Measurements from ENCODE around the gene PLXND1. TPM values are rescaled to one million over a fixed set of nuclear protein-coding genes. Genes with fewer than 3 reads are reported as not detected.
"Not testable (repeated sequence)": the region's sequence is repeated elsewhere in the genome, so short reads cannot be mapped to it uniquely, and the experiment has no call there.

The PLXND1 gene, protein sequence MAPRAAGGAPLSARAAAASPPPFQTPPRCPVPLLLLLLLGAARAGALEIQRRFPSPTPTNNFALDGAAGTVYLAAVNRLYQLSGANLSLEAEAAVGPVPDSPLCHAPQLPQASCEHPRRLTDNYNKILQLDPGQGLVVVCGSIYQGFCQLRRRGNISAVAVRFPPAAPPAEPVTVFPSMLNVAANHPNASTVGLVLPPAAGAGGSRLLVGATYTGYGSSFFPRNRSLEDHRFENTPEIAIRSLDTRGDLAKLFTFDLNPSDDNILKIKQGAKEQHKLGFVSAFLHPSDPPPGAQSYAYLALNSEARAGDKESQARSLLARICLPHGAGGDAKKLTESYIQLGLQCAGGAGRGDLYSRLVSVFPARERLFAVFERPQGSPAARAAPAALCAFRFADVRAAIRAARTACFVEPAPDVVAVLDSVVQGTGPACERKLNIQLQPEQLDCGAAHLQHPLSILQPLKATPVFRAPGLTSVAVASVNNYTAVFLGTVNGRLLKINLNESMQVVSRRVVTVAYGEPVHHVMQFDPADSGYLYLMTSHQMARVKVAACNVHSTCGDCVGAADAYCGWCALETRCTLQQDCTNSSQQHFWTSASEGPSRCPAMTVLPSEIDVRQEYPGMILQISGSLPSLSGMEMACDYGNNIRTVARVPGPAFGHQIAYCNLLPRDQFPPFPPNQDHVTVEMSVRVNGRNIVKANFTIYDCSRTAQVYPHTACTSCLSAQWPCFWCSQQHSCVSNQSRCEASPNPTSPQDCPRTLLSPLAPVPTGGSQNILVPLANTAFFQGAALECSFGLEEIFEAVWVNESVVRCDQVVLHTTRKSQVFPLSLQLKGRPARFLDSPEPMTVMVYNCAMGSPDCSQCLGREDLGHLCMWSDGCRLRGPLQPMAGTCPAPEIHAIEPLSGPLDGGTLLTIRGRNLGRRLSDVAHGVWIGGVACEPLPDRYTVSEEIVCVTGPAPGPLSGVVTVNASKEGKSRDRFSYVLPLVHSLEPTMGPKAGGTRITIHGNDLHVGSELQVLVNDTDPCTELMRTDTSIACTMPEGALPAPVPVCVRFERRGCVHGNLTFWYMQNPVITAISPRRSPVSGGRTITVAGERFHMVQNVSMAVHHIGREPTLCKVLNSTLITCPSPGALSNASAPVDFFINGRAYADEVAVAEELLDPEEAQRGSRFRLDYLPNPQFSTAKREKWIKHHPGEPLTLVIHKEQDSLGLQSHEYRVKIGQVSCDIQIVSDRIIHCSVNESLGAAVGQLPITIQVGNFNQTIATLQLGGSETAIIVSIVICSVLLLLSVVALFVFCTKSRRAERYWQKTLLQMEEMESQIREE (N-terminal part only)
- total RNA-seq, result 10 to 100 TPM; 30.0 to 38.3 TPM

DNA sequence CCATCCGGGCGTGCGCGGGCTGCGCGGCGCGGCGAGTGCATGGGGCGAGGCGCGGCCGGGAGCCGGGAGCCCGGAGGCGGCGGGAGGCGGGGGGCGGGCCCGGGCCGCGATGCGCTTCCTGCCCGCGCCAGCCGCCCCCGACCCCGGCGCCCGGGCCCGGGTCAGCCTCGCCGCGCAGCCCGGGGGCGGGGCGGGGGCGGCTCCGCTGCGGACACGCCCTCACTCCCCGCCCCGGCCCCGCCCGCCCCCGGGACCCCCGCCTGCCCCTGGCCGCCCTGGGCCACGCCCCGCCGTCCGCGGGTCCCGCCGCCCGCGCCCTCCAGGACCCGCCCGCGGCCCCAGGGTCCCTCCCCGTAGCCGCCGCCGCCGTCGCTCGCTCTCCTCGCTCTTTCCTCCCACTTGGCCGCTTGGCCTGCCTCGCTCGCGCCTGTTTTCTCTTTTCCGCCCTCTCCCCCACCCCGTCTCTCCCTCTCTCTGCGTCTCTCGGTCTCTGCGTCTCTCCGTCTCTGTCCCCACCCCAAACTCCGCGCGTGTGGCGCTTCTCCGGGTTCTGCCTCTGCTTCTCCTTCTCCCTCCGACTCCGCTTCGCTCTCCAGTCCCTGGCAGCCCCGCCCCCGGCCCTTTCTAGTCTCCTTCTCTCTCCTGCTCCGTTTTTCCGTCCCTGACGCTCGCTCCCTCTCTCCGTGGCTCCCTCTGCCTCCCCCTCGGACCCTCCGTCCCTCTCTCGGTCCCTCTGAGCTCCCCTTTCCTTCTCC lies at the start of gene PLXND1:
PLXND1 (minus strand) TSS at position 41 of the 755 bp plus-strand sequence; CDS start at position 4, 37 bp downstream.
- Mint-ChIP-seq H3K36me3 (peaks cover 1% of the 10 kb centered on the region), H3K27ac (peak within 1 kb of the TSS; percentile 75), H3K4me1 (peaks cover 14% of the 10 kb centered on the region), H3K4me3 (peak within 1 kb of the TSS; percentile 89), H3K27me3 (peaks cover 61% of the 10 kb centered on the region), H3K9me3 (no peaks in the 10 kb centered on the region)
- ATAC-seq (ENCODE audit: low read depth), result peak; percentile 44
- POLR2A ChIA-PET, result interaction anchor here (0.7 kb wide), 1 partner anchor 9 kb away, joined by 4 read pairs; no protein-coding TSS in a partner anchor
- DNase-seq, result peak; percentile 59

DNA sequence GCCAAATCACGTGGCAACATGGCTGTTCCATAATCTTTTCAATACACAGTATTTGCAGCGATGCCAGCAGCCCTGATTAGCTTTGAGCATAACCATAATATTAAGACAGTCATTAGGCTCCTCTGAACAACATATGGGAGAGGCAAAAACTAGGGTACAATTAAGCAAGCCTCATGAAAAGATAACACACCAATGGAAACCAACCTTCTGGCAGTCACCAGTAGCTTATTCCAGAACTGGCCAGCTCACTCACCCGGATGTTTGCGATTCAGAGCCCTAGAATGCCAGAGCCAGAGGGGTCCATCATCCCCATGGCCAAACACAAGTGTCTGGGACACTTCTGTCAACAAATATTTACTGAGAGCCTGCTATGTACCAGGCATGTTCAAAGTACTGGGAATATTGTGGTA lies 48.8 kb upstream of the PLXND1 start:
- no peaks in the 10 kb centered on the region for H3K9me3 Mint-ChIP-seq
- no peaks in the 10 kb centered on the region for H3K27me3 Mint-ChIP-seq
- H3K36me3 Mint-ChIP-seq, result peaks cover 1% of the 10 kb centered on the region
- no peak overlapping the region for H3K4me3 Mint-ChIP-seq
- no peak overlapping the region for H3K27ac Mint-ChIP-seq
- DNase-seq, result no peak
- POLR2A ChIA-PET, result no interaction called here
- no peak for ATAC-seq (ENCODE audit: low read depth)
- peaks cover 4% of the 10 kb centered on the region for H3K4me1 Mint-ChIP-seq

DNA sequence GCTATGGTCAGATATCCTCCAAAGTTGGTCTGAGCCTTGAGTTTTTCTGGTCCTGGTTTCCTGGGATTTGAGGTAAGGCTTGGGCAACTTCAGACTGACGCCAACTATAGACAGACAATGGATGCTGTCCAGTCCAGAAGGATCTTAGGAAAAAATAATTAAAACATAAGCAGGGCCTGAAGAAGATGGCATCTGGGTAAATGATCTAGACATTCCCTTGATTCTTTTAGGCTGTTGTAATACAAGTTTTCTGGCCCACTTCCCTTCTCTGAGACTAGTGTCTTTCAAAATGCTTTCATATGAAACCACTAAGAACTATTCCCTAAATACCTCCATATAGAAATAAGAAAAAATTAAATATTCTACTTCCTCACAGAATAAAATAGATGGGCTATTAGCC lies 47.7 kb upstream of the PLXND1 start:
- no peak overlapping the region for H3K4me3 Mint-ChIP-seq
- H3K27ac Mint-ChIP-seq, result no peak overlapping the region
- H3K9me3 Mint-ChIP-seq, result no peaks in the 10 kb centered on the region
- ATAC-seq (ENCODE audit: low read depth) (no peak), DNase-seq (no peak)
- peaks cover 4% of the 10 kb centered on the region for H3K4me1 Mint-ChIP-seq
- POLR2A ChIA-PET, result no interaction called here
- H3K27me3 Mint-ChIP-seq, result no peaks in the 10 kb centered on the region
- H3K36me3 Mint-ChIP-seq, result no peaks in the 10 kb centered on the region

DNA sequence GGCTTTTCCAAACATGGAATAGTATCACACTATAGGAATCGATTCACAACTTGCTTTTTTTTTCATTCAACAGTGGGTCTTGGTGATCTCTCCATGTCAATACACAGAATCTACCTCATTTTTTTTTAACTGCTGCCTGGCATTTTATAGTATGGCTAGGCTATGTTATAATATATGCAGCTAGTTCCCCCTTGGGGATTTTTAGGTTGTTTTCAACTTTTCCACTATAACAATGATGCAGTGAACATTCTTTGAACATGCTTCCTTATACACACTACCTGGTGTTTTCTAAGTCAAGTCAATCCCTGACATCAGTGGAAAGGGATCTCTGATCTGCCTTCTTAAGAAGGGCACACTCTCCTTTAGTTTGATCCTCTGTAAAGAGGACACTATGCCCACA lies 46.5 kb upstream of the PLXND1 start:
- Mint-ChIP-seq H3K4me3 (no peak overlapping the region), H3K27me3 (no peaks in the 10 kb centered on the region), H3K4me1 (peaks cover under 1% of the 10 kb centered on the region), H3K9me3 (no peaks in the 10 kb centered on the region), H3K36me3 (no peaks in the 10 kb centered on the region), H3K27ac (no peak overlapping the region)
- ATAC-seq (ENCODE audit: low read depth), result no peak
- DNase-seq, result no peak
- POLR2A ChIA-PET, result no interaction called here

DNA sequence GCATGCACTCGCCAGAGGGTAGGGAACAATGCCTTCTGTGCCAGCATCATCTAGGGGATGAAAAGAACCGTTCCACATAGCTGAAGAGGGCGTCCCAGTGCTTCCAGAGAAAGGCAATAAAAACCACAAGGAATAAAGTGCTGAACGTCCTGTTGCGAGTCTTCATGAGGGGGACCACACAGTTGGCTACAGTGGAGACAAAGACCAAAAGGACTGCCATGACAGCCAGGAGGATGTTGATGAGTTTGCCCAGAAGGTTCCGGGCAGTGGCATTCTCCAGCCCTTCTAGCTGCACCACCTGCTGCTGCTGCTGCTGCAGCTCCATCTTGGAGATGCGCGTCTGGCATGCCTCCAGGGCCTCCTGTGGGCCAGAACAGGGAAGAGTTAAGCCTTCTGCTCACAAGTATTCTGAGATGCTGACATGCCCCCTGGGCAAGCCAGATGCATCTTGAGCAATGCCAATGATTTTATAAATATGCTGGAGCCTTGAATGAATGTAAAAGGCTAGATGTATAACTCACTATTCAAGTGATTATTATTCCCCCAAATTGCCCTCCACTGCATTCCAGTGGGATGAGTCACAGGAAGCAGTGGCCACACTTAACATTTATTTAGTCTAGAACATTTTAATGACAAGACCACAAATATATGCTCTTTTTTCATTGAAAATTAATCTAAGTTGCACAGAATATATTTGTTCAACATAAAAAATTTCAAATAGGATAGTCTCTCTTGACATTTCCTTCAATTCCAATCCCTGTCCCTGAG lies 45.1 kb upstream of the PLXND1 start:
- H3K27me3 Mint-ChIP-seq, result no peaks in the 10 kb centered on the region
- H3K9me3 Mint-ChIP-seq, result no peaks in the 10 kb centered on the region
- POLR2A ChIA-PET, result no interaction called here
- no peaks in the 10 kb centered on the region for H3K36me3 Mint-ChIP-seq
- no peaks in the 10 kb centered on the region for H3K4me1 Mint-ChIP-seq
- ATAC-seq (ENCODE audit: low read depth) (no peak), DNase-seq (no peak)
- H3K4me3 Mint-ChIP-seq, result no peak overlapping the region
- no peak overlapping the region for H3K27ac Mint-ChIP-seq

DNA sequence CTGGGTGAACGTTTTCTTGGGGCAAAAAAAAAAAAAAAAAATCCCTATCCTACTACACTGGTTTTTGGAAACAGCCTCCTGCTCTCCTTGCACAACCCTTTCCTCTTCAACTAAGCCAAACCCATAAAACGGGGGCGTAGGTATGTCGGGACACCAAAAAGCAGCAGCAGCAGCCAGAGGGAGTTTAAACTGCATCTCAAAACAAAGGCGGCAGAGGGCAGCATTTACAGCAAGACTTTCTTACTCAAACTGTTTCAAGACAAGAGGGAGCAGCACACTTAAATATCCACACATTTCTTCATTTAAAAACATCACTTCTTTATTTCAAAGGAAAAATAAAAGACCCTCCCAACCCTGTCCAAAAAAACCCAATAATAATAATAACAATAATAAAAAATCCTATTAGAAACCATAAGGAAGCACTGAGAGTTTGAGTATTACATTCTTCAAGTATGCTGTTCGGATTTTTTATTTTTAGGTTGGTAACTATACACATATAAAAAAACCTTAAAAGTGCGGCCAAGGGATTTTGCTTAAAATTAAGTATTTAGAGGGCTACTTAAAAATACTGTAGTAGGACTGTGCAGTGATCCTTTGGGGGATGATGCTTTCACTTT lies 43.9 kb upstream of the PLXND1 start:
- Mint-ChIP-seq H3K36me3 (no peaks in the 10 kb centered on the region), H3K4me3 (no peak overlapping the region), H3K27me3 (no peaks in the 10 kb centered on the region), H3K9me3 (no peaks in the 10 kb centered on the region), H3K4me1 (no peaks in the 10 kb centered on the region), H3K27ac (no peak overlapping the region)
- DNase-seq (no peak), ATAC-seq (ENCODE audit: low read depth) (peak; percentile 67)
- POLR2A ChIA-PET, result no interaction called here

DNA sequence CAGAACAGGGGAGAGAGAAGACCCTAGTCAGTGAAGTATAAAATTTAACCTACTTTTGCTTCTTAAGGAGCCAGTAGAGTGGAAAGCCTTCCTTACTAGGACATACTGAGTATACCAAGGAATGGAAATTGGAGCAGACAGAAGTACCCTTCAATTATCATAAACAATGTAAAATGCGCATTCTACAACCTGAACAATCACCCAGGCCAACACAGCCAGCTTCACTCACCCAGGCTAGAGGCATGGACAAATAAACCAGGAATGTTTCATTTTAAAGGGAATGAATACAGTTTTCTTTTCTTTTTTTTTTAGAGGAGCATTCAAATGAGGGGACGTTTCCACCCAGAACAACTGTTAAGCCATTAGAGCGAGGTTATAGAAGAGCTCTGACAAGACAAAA lies 41.9 kb upstream of the PLXND1 start:
- no peaks in the 10 kb centered on the region for H3K4me1 Mint-ChIP-seq
- ATAC-seq (ENCODE audit: low read depth) (no peak), DNase-seq (no peak)
- no peak overlapping the region for H3K4me3 Mint-ChIP-seq
- no peaks in the 10 kb centered on the region for H3K36me3 Mint-ChIP-seq
- H3K9me3 Mint-ChIP-seq, result no peaks in the 10 kb centered on the region
- H3K27me3 Mint-ChIP-seq, result no peaks in the 10 kb centered on the region
- POLR2A ChIA-PET, result no interaction called here
- no peak overlapping the region for H3K27ac Mint-ChIP-seq

DNA sequence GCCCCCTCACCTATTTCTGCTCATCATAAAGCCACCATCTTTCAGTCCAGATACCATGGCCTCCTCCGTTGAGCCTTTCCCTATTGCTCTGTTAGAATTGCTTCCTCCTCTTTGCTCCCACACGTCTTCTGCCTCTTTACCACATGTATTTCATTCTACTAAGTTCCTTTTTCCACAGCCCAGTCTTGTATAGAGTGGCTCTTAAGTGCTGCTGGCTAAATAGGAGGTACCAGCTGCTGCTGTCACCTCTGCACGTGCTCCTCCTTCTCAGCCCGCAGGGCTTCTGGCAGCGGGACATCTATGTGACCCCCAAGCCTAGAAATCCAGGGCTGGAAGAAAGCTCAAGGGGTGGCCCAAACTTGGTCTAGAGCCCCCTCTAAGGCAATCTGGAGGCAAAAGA lies 38.8 kb upstream of the PLXND1 start:
- H3K4me1 Mint-ChIP-seq, result no peaks in the 10 kb centered on the region
- POLR2A ChIA-PET, result no interaction called here
- no peak overlapping the region for H3K27ac Mint-ChIP-seq
- H3K9me3 Mint-ChIP-seq, result no peaks in the 10 kb centered on the region
- ATAC-seq (ENCODE audit: low read depth), result no peak
- no peak for DNase-seq
- no peaks in the 10 kb centered on the region for H3K36me3 Mint-ChIP-seq
- H3K4me3 Mint-ChIP-seq, result no peak overlapping the region
- no peaks in the 10 kb centered on the region for H3K27me3 Mint-ChIP-seq

DNA sequence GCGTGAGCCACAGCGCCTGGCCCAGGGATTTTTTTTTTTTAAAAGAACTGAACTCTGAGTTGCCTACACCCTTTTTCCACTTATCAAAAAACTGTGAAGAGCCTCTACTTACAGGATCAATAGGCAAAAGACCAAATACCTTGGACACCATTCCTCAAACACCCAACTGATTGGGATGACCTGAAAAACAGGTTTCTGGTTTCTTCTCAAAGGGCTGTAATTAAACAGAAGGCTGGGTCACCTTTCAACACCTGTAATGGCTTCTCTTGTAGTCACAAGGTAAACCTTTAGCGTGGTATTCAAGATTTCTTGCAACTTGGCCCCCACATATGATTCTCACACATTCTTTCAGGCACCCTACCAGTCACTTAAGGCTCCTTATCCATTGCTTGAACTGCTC lies 38.4 kb upstream of the PLXND1 start:
- POLR2A ChIA-PET, result no interaction called here
- Mint-ChIP-seq H3K27ac (no peak overlapping the region), H3K4me1 (no peaks in the 10 kb centered on the region), H3K36me3 (no peaks in the 10 kb centered on the region), H3K4me3 (no peak overlapping the region), H3K27me3 (no peaks in the 10 kb centered on the region), H3K9me3 (no peaks in the 10 kb centered on the region)
- DNase-seq, result no peak
- ATAC-seq (ENCODE audit: low read depth), result no peak

DNA sequence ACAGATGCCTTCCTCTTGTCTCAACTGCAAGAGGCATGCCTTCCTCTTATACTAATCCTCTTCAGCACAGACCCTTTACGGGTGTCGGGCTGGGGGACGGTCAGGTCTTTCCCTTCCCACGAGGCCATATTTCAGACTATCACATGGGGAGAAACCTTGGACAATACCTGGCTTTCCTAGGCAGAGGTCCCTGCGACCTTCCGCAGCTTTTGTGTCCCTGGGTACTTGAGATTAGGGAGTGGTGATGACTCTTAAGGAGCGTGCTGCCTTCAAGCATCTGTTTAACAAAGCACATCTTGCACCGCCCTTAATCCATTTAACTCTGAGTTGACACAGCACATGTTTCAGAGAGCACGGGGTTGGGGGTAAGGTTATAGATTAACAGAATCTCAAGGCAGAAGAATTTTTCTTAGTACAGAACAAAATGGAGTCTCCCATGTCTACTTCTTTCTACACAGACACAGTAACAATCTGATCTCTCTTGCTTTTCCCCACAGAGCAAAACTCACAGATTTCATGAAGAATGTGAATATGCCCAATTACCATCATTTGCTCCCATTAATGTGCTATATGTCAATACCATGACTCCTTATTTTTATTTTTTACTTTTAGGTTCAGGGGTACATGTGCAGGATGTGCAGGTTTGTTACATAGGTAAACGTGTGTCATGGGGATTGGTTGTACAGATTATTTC lies 35.2 kb upstream of the PLXND1 start:
- POLR2A ChIA-PET; H3K4me3 Mint-ChIP-seq; H3K36me3 Mint-ChIP-seq; H3K27me3 Mint-ChIP-seq; DNase-seq; H3K4me1 Mint-ChIP-seq; H3K27ac Mint-ChIP-seq; H3K9me3 Mint-ChIP-seq; ATAC-seq (ENCODE audit: low read depth): not testable (repeated sequence)

DNA sequence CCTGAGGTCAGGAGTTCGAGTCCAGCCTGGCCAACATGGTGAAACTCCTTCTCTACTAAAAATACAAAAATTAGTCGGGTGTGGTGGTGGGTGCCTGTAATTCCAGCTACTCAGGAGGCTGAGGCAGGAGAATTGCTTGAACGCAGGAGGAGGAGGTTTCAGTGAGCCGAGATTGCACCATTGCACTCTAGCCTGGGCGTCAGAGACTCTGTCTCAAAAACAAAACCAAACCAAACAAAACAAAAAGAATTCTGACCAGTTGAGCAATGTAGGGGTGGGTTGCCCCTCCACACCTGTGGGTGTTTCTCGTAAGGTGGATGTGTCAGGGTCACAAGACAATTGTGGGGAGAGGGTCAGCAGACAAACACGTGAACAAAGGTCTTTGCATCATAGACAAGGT lies 34.5 kb upstream of the PLXND1 start:
- H3K27ac Mint-ChIP-seq; H3K4me3 Mint-ChIP-seq; H3K4me1 Mint-ChIP-seq; H3K36me3 Mint-ChIP-seq; POLR2A ChIA-PET; H3K27me3 Mint-ChIP-seq; DNase-seq; ATAC-seq (ENCODE audit: low read depth); H3K9me3 Mint-ChIP-seq: not testable (repeated sequence)

All from activated naive CD8-positive, alpha-beta T cell treated with anti-CD3 and anti-CD28 coated beads, Interleukin-2, amount 10 ng/mL, durations not matched to agents 7 days and 5 days (primary cell).